GM12878 (cell line): ENCODE measurements around the gene KIF21B. TPM values are rescaled to one million over a fixed set of nuclear protein-coding genes. Genes with fewer than 3 reads are reported as not detected.
A peak's percentile ranks its signal among the peaks of the same experiment; 100 is the strongest.

Experiments used
- ATF7 ChIP-seq: fragments of 450-650 bp; IDR thresholded peaks from 2 replicates; pipeline ENCODE4 v1.6.1; 2016; ENCODE audit warnings: low read depth, mild to moderate bottlenecking
- BHLHE40 ChIP-seq, 2 experiments: fragments of 450-650 bp in 1 of 2; IDR thresholded peaks; 2 replicates each; pipeline ENCODE4 v1.6.1; 2011 to 2017; ENCODE audit warnings: low read depth in 2 of 2, borderline replicate concordance in 1 of 2, improper control_type of control experiment in 1 of 2, low read length in 1 of 2, mild to moderate bottlenecking in 1 of 2
- CTCF ChIP-seq, 3 experiments: IDR thresholded peaks in 2 of 3; conservative IDR thresholded peaks in 1 of 3; 2 replicates each; pipeline ENCODE4 v1.5.1; 2011; ENCODE audit warnings: low read depth in 3 of 3, low read length in 3 of 3, mild to moderate bottlenecking in 3 of 3, control low read depth in 2 of 3, moderate library complexity in 2 of 3, inconsistent platforms in 1 of 3, mixed read lengths in 1 of 3; ENCODE audit not compliant: control insufficient read depth in 2 of 3, insufficient read depth in 1 of 3; ENCODE audit errors: extremely low read depth in 1 of 3
- E4F1 ChIP-seq: fragments of 450-650 bp; IDR thresholded peaks from 2 replicates; pipeline ENCODE4 v1.6.1; 2018; ENCODE audit warnings: borderline replicate concordance, mild to moderate bottlenecking; ENCODE audit not compliant: partially characterized antibody
- EGR1 ChIP-seq, 2 experiments: IDR thresholded peaks; 1 replicate in 1 of 2; 2 replicates in 1 of 2; pipeline ENCODE4 v1.6.1; 2011 to 2012; ENCODE audit warnings: low read depth in 2 of 2, low read length in 2 of 2, borderline replicate concordance in 1 of 2, mild to moderate bottlenecking in 1 of 2, moderate library complexity in 1 of 2
- FOXM1 ChIP-seq: IDR thresholded peaks from 2 replicates; pipeline ENCODE4 v1.6.1; 2012; ENCODE audit warnings: low read depth, mild to moderate bottlenecking, inconsistent platforms, low read length, moderate library complexity
- GABPA ChIP-seq: IDR thresholded peaks from 2 replicates; pipeline ENCODE4 v1.6.1; 2014; ENCODE audit warnings: antibody characterized with exemption, low read depth, mild to moderate bottlenecking, inconsistent platforms
- MEF2B ChIP-seq: fragments of 450-650 bp; IDR thresholded peaks from 2 replicates; pipeline ENCODE4 v1.6.1; 2018; ENCODE audit warnings: mild to moderate bottlenecking, moderate library complexity; ENCODE audit not compliant: partially characterized antibody, poor library complexity, severe bottlenecking
- MXI1 ChIP-seq: fragments of 150-350 bp; IDR thresholded peaks from 2 replicates; pipeline ENCODE4 v1.6.1; 2011; ENCODE audit warnings: low read depth, mild to moderate bottlenecking, inconsistent platforms, low read length, improper control_type of control experiment
- NFYA ChIP-seq: IDR thresholded peaks from 2 replicates; pipeline ENCODE4 v1.6.1; 2011; ENCODE audit warnings: low read depth, mild to moderate bottlenecking, low read length, improper control_type of control experiment, borderline replicate concordance
- NFYB ChIP-seq: IDR thresholded peaks from 2 replicates; pipeline ENCODE4 v1.6.1; 2011; ENCODE audit warnings: low read depth, mild to moderate bottlenecking, low read length, improper control_type of control experiment, moderate library complexity; ENCODE audit not compliant: insufficient read depth
- PKNOX1 ChIP-seq: fragments of 450-650 bp; IDR thresholded peaks from 2 replicates; pipeline ENCODE4 v1.6.1; 2016; ENCODE audit warnings: mild to moderate bottlenecking
- POLR2AphosphoS5 ChIP-seq: IDR thresholded peaks from 2 replicates; pipeline ENCODE4 v1.6.1; 2011; ENCODE audit warnings: mild to moderate bottlenecking, low read length, inconsistent platforms
- RUNX3 ChIP-seq: IDR thresholded peaks from 2 replicates; pipeline ENCODE4 v1.6.1; 2012; ENCODE audit warnings: low read length, inconsistent platforms
- SP1 ChIP-seq: IDR thresholded peaks from one replicate; pipeline ENCODE4 v1.6.1; 2011; ENCODE audit warnings: low read depth, low read length
- STAT3 ChIP-seq: IDR thresholded peaks from 2 replicates; pipeline ENCODE4 v1.6.1; 2011; ENCODE audit warnings: low read depth, low read length, improper control_type of control experiment
- WRNIP1 ChIP-seq: IDR thresholded peaks from 2 replicates; pipeline ENCODE4 v1.6.1; 2011; ENCODE audit warnings: low read depth, low read length, improper control_type of control experiment, borderline replicate concordance
- ZBTB33 ChIP-seq: fragments of 450-650 bp; IDR thresholded peaks from 2 replicates; pipeline ENCODE4 v1.6.1; 2017; ENCODE audit warnings: mild to moderate bottlenecking
- ZNF207 ChIP-seq: fragments of 450-650 bp; IDR thresholded peaks from 2 replicates; pipeline ENCODE4 v1.6.1; 2014; ENCODE audit warnings: antibody characterized with exemption, mild to moderate bottlenecking, borderline replicate concordance
- ZNF274 ChIP-seq: IDR thresholded peaks from one replicate; pipeline ENCODE4 v1.8.0; 2011; ENCODE audit not compliant: insufficient read length, insufficient read depth
- ZNF622 ChIP-seq: fragments of 450-650 bp; IDR thresholded peaks from 2 replicates; pipeline ENCODE4 v1.6.1; 2017; ENCODE audit warnings: mild to moderate bottlenecking, inconsistent platforms
- polyA plus RNA-seq, 11 experiments: library from polyadenylated mRNA; depleted of rRNA in 4 of 11; unstranded in 6 of 11; stranded (reverse) in 5 of 11; fragments of >200 nt; fragmentation: Nextera tagmentation in 4 of 11; fragmentation: Illumina TruSeq in 1 of 11; extraction: Ambion mirVana in 4 of 11; extraction: Trizol in 1 of 11; gene quantifications; 1 replicate in 1 of 11; 2 replicates in 10 of 11; pipeline versions ENCODE4 v1.2.1 to v1.2.3, GENCODE V29; 2011 to 2016; ENCODE audit warnings: inconsistent platforms in 2 of 11, missing spikeins in 2 of 11, low read depth in 1 of 11
- total RNA-seq, 4 experiments: library from RNA; depleted of rRNA in 3 of 4; stranded (reverse); fragments of >200 nt in 3 of 4; fragmentation: Illumina TruSeq in 1 of 4; extraction: Trizol in 1 of 4; gene quantifications; 2 replicates each; pipeline versions ENCODE4 v1.2.1 to v1.2.3, GENCODE V29; 2013 to 2021

KIF21B gene
- total and polyA plus RNA-seq, 10 of the 15 experiments (the other 5 are each of a cell fraction or from before 2014, with no cell fraction given) = 2.3 to 47.7 (median 12.6) TPM

- TF ChIP-seq ZBTB33 (no peak), NFYB (no peak), NFYA (no peak), FOXM1 (no peak), BHLHE40 (IDR thresholded peaks at IDR 0.05; ENCODE audit: borderline replicate concordance in 1 of 2, low read depth in 2 of 2, low read length in 1 of 2) (no peak; a peak in 1 of 4 replicates), POLR2AphosphoS5 (no peak), EGR1 (IDR thresholded peaks at IDR 0.05; ENCODE audit: borderline replicate concordance in 1 of 2, low read depth in 2 of 2, low read length in 2 of 2) (no peak), ZNF207 (no peak), GABPA (no peak), MEF2B (no peak), CTCF (IDR thresholded peaks at IDR 0.05 in 2 of 3, conservative IDR thresholded peaks at IDR 0.05 in 1 of 3; ENCODE audit: control insufficient read depth in 2 of 3, extremely low read depth in 1 of 3, insufficient read depth in 1 of 3, low read depth in 3 of 3, low read length in 3 of 3) (peak; percentile 87 to 94 (median 93); a peak in 5 of 6 replicates), ATF7 (peak; percentile 15; the same call in 1 of the 2 replicates), ZNF274 (no peak), E4F1 (no peak), ZNF622 (no peak), PKNOX1 (no peak), SP1 (no peak), MXI1 (no peak), WRNIP1 (no peak), STAT3 (no peak), RUNX3 (no peak)
These were observed 19.4 kb upstream of the KIF21B start (continued) for GRCh38 chr1:201042779-201043461.
